HEK293 (cell line): ENCODE results near the gene WDR70.

Experiments
- CTCF ChIA-PET: fragments of 350-600 bp; formaldehyde crosslinking; extraction: SDS; loops from one replicate; lab custom pipeline; 2021; ENCODE audit warnings: antibody characterized with exemption; lab: Yijun Ruan, JAX
- POLR2A ChIA-PET: fragments of 300-600 bp; formaldehyde crosslinking; extraction: SDS; loops from one replicate; lab custom pipeline; 2020; ENCODE audit warnings: antibody characterized with exemption, inconsistent platforms; lab: Yijun Ruan, JAX
- H3K27ac ChIP-seq: fragments of 200-500 bp; sonication (Bioruptor generic); 2 replicates; pipeline ENCODE4 v1.5.1; 2014; ENCODE audit warnings: low read depth, low read length, control low read depth, inconsistent platforms; ENCODE audit errors: extremely low read depth
- H3K36me3 ChIP-seq, 2 experiments: fragments of 200-500 bp in 1 of 2; sonication (Bioruptor generic) in 1 of 2; 1 replicate in 1 of 2; 2 replicates in 1 of 2; pipeline ENCODE4 v1.5.1; 2014 to 2017; ENCODE audit warnings: inconsistent platforms in 2 of 2, low read length in 2 of 2; ENCODE audit not compliant: control insufficient read depth in 2 of 2, insufficient read depth in 1 of 2
- H3K4me1 ChIP-seq: fragments of 200-500 bp; sonication (Bioruptor generic); 2 replicates; pipeline ENCODE4 v1.5.1; 2014; ENCODE audit warnings: mild to moderate bottlenecking, low read length, inconsistent platforms; ENCODE audit not compliant: control insufficient read depth, insufficient read depth
- H3K4me3 ChIP-seq: 2 replicates; pipeline ENCODE4 v1.5.1; 2011; ENCODE audit warnings: low read depth, mild to moderate bottlenecking, control low read depth, low read length, moderate library complexity
- H3K9me3 ChIP-seq: fragments of 200-500 bp; sonication (Bioruptor generic); 2 replicates; pipeline ENCODE4 v1.5.1; 2014; ENCODE audit warnings: low read depth, low read length, inconsistent platforms; ENCODE audit not compliant: control insufficient read depth, insufficient read depth
- BCL11A ChIP-seq: fragments of 450-650 bp; formaldehyde crosslinking; IDR thresholded peaks from 2 replicates; pipeline ENCODE4 v1.5.1; 2016; ENCODE audit warnings: low read depth, missing biosample characterization, missing genetic modification characterization
- BCL11B ChIP-seq: fragments of 450-650 bp; formaldehyde crosslinking; IDR thresholded peaks from 2 replicates; pipeline ENCODE4 v1.5.1; 2016; ENCODE audit warnings: low read depth, missing biosample characterization, missing genetic modification characterization
- MYNN ChIP-seq: fragments of 450-650 bp; formaldehyde crosslinking; IDR thresholded peaks from 2 replicates; pipeline ENCODE4 v1.5.1; 2016; ENCODE audit warnings: missing biosample characterization, missing genetic modification characterization, borderline replicate concordance
- OVOL3 ChIP-seq: fragments of 450-650 bp; formaldehyde crosslinking; IDR thresholded peaks from 2 replicates; pipeline ENCODE4 v1.5.1; 2016; ENCODE audit warnings: missing biosample characterization, missing genetic modification characterization
- ZBTB1 ChIP-seq: fragments of 450-650 bp; formaldehyde crosslinking; IDR thresholded peaks from 2 replicates; pipeline ENCODE4 v1.5.1; 2016; ENCODE audit warnings: missing biosample characterization, missing genetic modification characterization
- ZEB2 ChIP-seq: fragments of 450-650 bp; formaldehyde crosslinking; IDR thresholded peaks from 2 replicates; pipeline ENCODE4 v1.5.1; 2016; ENCODE audit warnings: missing biosample characterization, missing genetic modification characterization
- ZNF239 ChIP-seq: fragments of 450-650 bp; formaldehyde crosslinking; IDR thresholded peaks from 2 replicates; pipeline ENCODE4 v1.5.1; 2016; ENCODE audit warnings: missing biosample characterization, missing genetic modification characterization
- ZNF335 ChIP-seq: fragments of 450-650 bp; formaldehyde crosslinking; conservative IDR thresholded peaks from 2 replicates; pipeline ENCODE4 v1.5.1; 2016; ENCODE audit warnings: missing biosample characterization, missing genetic modification characterization
- ZNF623 ChIP-seq: fragments of 450-650 bp; formaldehyde crosslinking; IDR thresholded peaks from 2 replicates; pipeline ENCODE4 v1.5.1; 2016; ENCODE audit warnings: missing biosample characterization, missing genetic modification characterization
- ZNF624 ChIP-seq: fragments of 450-650 bp; formaldehyde crosslinking; IDR thresholded peaks from 2 replicates; pipeline ENCODE4 v1.5.1; 2017; ENCODE audit warnings: missing biosample characterization, missing genetic modification characterization
- ZNF660 ChIP-seq: fragments of 450-650 bp; IDR thresholded peaks from 2 replicates; pipeline ENCODE4 v1.5.1; 2018; ENCODE audit warnings: missing biosample characterization, mild to moderate bottlenecking, missing genetic modification characterization
- ZNF768 ChIP-seq: fragments of 450-650 bp; formaldehyde crosslinking; IDR thresholded peaks from 2 replicates; pipeline ENCODE4 v1.5.1; 2018; ENCODE audit warnings: missing biosample characterization, mild to moderate bottlenecking, missing genetic modification characterization
- ZNF792 ChIP-seq: fragments of 450-650 bp; formaldehyde crosslinking; IDR thresholded peaks from 2 replicates; pipeline ENCODE4 v1.5.1; 2016; ENCODE audit warnings: missing biosample characterization, missing genetic modification characterization
- TF ChIP-seq, protein P1 (sequence below): fragments of 450-650 bp; formaldehyde crosslinking; IDR thresholded peaks from 2 replicates; pipeline ENCODE4 v1.5.1; 2016; ENCODE audit warnings: missing biosample characterization, missing genetic modification characterization
- TF ChIP-seq, protein P2 (sequence below): fragments of 450-650 bp; formaldehyde crosslinking; IDR thresholded peaks from 2 replicates; pipeline ENCODE4 v1.5.1; 2016; ENCODE audit warnings: missing biosample characterization, missing genetic modification characterization, borderline replicate concordance
- TF ChIP-seq, protein P3 (sequence below): fragments of 450-650 bp; formaldehyde crosslinking; IDR thresholded peaks from 2 replicates; pipeline ENCODE4 v1.5.1; 2016; ENCODE audit warnings: missing biosample characterization, missing genetic modification characterization

The WDR70 gene

DNA sequence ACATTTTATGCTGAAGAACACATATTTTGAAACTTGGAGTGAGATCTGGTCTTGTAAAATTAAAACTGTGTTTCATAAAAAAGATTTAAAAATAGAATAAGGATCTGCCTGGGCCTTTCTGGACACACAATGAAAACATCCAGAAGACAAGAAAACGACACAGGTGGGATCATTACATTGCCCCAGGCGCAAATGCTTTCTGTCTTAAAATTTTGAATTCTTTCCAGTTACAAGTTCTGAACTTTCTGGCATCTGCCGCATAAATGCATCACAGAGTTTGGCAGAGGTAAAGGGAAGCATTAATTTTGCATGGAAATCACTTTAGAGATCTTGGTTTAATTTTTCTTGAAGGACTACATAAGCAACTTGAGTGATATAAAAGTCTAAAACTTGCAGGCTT lies 219.6 kb downstream of the WDR70 start:
- ChIA-PET POLR2A (no interaction called here), CTCF (interaction anchor here (0.6 kb wide), 1 partner anchor 281 kb away, joined by 3 read pairs; no protein-coding TSS in a partner anchor)
- no peaks in the 10 kb centered on the region for H3K4me1 ChIP-seq
- H3K4me3 ChIP-seq, result no peak overlapping the region
- no peaks in the 10 kb centered on the region for H3K36me3 ChIP-seq
- H3K27ac ChIP-seq, result no peak overlapping the region
- peaks cover 6% of the 10 kb centered on the region for H3K9me3 ChIP-seq
- TF ChIP-seq ZNF335 (tag by site-specific recombination), result no peak

DNA sequence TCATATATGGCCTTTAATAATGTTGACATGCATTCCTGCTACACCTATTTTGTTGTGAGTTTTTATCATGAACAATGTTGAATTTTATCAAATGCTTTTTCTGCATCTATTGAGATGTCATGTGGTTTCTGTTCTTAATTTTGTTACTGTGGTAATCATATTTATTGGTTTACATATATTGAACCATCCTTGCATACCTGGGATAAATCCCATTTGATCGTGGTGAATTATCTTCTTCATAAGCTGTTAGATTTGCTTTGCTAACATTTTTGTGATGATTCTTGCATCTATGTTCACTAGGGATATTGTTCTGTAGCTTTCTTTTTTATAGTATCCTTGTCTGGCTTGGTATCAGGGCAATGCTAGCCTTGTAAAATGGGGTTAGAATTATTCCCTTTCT lies 222.0 kb downstream of the WDR70 start:
- CTCF ChIA-PET, result no interaction called here
- no peak overlapping the region for H3K4me3 ChIP-seq

DNA sequence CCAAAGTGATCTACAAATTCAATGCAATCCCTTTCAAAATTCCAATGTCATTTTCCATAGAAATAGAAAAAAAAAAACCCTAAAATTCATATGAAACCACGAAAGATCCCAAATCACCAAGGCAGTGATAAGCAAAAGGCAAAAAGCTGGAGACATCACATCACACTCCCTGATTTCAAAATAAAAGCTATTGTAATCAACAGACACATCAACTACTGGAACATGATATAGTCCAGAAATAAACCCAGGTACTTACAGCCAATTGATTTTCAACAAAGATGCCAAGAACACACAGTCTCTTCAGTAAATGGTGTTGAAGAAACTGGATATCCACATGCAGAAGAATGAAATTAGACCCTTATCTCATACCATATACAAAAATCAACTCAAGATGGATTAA lies 224.0 kb downstream of the WDR70 start:
- Histone ChIP-seq H3K9me3 (peaks cover 6% of the 10 kb centered on the region), H3K27ac (no peak overlapping the region), H3K36me3 (no peaks in the 10 kb centered on the region), H3K4me3 (no peak overlapping the region), H3K4me1 (no peaks in the 10 kb centered on the region)
- ChIA-PET CTCF (no interaction called here), POLR2A (interaction anchor here (0.6 kb wide), 1 partner anchor 26 kb away, joined by 3 read pairs; no protein-coding TSS in a partner anchor)
- TF ChIP-seq MYNN (tag by site-specific recombination), result peak; percentile 76
- TF ChIP-seq, protein P1, sequence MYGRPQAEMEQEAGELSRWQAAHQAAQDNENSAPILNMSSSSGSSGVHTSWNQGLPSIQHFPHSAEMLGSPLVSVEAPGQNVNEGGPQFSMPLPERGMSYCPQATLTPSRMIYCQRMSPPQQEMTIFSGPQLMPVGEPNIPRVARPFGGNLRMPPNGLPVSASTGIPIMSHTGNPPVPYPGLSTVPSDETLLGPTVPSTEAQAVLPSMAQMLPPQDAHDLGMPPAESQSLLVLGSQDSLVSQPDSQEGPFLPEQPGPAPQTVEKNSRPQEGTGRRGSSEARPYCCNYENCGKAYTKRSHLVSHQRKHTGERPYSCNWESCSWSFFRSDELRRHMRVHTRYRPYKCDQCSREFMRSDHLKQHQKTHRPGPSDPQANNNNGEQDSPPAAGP (tag by site-specific recombination), result no peak

More for the DNA sequence above, 222.0 kb downstream of the WDR70 start:
- POLR2A ChIA-PET, result no interaction called here
- TF ChIP-seq ZEB2 (no peak), ZNF660 (no peak), ZNF624 (no peak), ZNF792 (tag by site-specific recombination) (no peak), ZNF623 (tag by site-specific recombination) (no peak), OVOL3 (tag by site-specific recombination) (no peak), ZNF768 (tag by site-specific recombination) (no peak), ZNF239 (tag by site-specific recombination) (no peak), ZBTB1 (tag by site-specific recombination) (no peak), BCL11A (no peak), BCL11B (tag by site-specific recombination) (no peak)
- TF ChIP-seq, protein P2, sequence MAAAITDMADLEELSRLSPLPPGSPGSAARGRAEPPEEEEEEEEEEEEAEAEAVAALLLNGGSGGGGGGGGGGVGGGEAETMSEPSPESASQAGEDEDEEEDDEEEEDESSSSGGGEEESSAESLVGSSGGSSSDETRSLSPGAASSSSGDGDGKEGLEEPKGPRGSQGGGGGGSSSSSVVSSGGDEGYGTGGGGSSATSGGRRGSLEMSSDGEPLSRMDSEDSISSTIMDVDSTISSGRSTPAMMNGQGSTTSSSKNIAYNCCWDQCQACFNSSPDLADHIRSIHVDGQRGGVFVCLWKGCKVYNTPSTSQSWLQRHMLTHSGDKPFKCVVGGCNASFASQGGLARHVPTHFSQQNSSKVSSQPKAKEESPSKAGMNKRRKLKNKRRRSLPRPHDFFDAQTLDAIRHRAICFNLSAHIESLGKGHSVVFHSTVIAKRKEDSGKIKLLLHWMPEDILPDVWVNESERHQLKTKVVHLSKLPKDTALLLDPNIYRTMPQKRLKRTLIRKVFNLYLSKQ (tag by site-specific recombination), result no peak
- TF ChIP-seq, protein P3, sequence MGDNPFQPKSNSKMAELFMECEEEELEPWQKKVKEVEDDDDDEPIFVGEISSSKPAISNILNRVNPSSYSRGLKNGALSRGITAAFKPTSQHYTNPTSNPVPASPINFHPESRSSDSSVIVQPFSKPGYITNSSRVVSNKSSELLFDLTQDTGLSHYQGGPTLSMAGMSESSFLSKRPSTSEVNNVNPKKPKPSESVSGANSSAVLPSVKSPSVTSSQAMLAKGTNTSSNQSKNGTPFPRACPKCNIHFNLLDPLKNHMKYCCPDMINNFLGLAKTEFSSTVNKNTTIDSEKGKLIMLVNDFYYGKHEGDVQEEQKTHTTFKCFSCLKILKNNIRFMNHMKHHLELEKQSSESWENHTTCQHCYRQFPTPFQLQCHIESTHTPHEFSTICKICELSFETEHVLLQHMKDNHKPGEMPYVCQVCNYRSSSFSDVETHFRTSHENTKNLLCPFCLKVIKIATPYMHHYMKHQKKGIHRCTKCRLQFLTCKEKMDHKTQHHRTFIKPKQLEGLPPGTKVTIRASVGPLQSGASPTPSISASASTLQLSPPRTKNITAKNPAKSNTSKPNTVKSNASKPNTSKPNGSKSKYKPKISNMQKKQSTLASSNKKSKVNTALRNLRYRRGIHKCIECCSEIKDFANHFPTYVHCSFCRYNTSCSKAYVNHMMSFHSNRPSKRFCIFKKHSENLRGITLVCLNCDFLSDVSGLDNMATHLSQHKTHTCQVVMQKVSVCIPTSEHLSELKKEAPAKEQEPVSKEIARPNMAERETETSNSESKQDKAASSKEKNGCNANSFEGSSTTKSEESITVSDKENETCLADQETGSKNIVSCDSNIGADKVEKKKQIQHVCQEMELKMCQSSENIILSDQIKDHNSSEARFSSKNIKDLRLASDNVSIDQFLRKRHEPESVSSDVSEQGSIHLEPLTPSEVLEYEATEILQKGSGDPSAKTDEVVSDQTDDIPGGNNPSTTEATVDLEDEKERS, result no peak
- Histone ChIP-seq H3K4me1 (no peaks in the 10 kb centered on the region), H3K27ac (no peak overlapping the region), H3K9me3 (peaks cover 6% of the 10 kb centered on the region), H3K36me3 (no peaks in the 10 kb centered on the region)
